HCT116 (cell line): ENCODE results near the gene GOLM1.

ENCODE experiments used
- CBX3 ChIP-seq: IDR thresholded peaks from 2 replicates; pipeline ENCODE4 v1.6.1; 2012; ENCODE audit warnings: low read depth
- EZH2 ChIP-seq: fragments of 200-600 bp; sonication (generic); IDR thresholded peaks from 2 replicates; pipeline ENCODE4 v1.6.1; 2017; ENCODE audit warnings: antibody characterized with exemption, mixed run types
- FOSL1 ChIP-seq: IDR thresholded peaks from 2 replicates; pipeline ENCODE4 v1.6.1; 2012; ENCODE audit warnings: low read depth
- SRF ChIP-seq: IDR thresholded peaks from 2 replicates; pipeline ENCODE4 v1.6.1; 2012; ENCODE audit warnings: low read depth
- YY1 ChIP-seq: IDR thresholded peaks from 2 replicates; pipeline ENCODE4 v1.6.1; 2011; ENCODE audit warnings: low read length, low read depth, moderate library complexity, mild to moderate bottlenecking; ENCODE audit not compliant: insufficient replicate concordance; ENCODE audit errors: extremely low read depth
- ZBTB33 ChIP-seq: IDR thresholded peaks from 2 replicates; pipeline ENCODE4 v1.6.1; 2011; ENCODE audit warnings: mild to moderate bottlenecking, low read length, moderate library complexity; ENCODE audit not compliant: insufficient replicate concordance; ENCODE audit errors: extremely low read depth
- ZNF274 ChIP-seq: fragments of 200-500 bp; sonication (Bioruptor generic); IDR thresholded peaks from 2 replicates; pipeline ENCODE4 v1.6.1; 2014; ENCODE audit warnings: mild to moderate bottlenecking, low read depth, low read length, inconsistent platforms
- TF ChIP-seq, protein P1 (sequence below), 3 experiments: fragments of 200-600 bp in 1 of 3; sonication (generic) in 1 of 3; IDR thresholded peaks in 2 of 3; conservative IDR thresholded peaks in 1 of 3; 2 replicates each; pipeline ENCODE4 v1.5.1; 2012 to 2017; ENCODE audit warnings: low read depth in 2 of 3, low read length in 2 of 3, antibody characterized with exemption in 1 of 3, borderline replicate concordance in 1 of 3, control low read depth in 1 of 3, mild to moderate bottlenecking in 1 of 3, mixed read lengths in 1 of 3, mixed run types in 1 of 3, moderate library complexity in 1 of 3; ENCODE audit not compliant: insufficient read depth in 1 of 3
- TF ChIP-seq, protein P2 (sequence below): IDR thresholded peaks from 2 replicates; pipeline ENCODE4 v1.6.1; 2012

- TF ChIP-seq CBX3 (no peak), ZNF274 (no peak), SRF (no peak), FOSL1 (no peak), EZH2 (no peak), YY1 (no peak), ZBTB33 (no peak)
- TF ChIP-seq, protein P1, sequence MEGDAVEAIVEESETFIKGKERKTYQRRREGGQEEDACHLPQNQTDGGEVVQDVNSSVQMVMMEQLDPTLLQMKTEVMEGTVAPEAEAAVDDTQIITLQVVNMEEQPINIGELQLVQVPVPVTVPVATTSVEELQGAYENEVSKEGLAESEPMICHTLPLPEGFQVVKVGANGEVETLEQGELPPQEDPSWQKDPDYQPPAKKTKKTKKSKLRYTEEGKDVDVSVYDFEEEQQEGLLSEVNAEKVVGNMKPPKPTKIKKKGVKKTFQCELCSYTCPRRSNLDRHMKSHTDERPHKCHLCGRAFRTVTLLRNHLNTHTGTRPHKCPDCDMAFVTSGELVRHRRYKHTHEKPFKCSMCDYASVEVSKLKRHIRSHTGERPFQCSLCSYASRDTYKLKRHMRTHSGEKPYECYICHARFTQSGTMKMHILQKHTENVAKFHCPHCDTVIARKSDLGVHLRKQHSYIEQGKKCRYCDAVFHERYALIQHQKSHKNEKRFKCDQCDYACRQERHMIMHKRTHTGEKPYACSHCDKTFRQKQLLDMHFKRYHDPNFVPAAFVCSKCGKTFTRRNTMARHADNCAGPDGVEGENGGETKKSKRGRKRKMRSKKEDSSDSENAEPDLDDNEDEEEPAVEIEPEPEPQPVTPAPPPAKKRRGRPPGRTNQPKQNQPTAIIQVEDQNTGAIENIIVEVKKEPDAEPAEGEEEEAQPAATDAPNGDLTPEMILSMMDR (IDR thresholded peaks at IDR 0.05 in 2 of 3, conservative IDR thresholded peaks at IDR 0.05 in 1 of 3; ENCODE audit: borderline replicate concordance in 1 of 3, insufficient read depth in 1 of 3, low read depth in 2 of 3, low read length in 2 of 3) = no peak
- TF ChIP-seq, protein P2, sequence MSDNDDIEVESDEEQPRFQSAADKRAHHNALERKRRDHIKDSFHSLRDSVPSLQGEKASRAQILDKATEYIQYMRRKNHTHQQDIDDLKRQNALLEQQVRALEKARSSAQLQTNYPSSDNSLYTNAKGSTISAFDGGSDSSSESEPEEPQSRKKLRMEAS = no peak
These were observed 26.9 kb downstream of the GOLM1 start for GRCh38 chr9:86072394-86072877.
